Caki2 (cell line): ENCODE measurements around the gene TMEM141. TPM values are rescaled to one million over a fixed set of nuclear protein-coding genes. Genes with fewer than 3 reads are reported as not detected.
"Not testable (repeated sequence)": the region's sequence is repeated elsewhere in the genome, so short reads cannot be mapped to it uniquely, and the experiment has no call there.

Experiments used
- DNase-seq: peaks from one replicate; pipeline ENCODE4 v3.0.0-alpha.2; 2015; ENCODE audit warnings: low read depth
- in situ Hi-C: cut with HindIII; loops from 2 replicates; pipeline ENCODE4 v1.10.0; 2016; ENCODE audit warnings: low sequenced_read_pairs, low pct_unique_long_range_greater_than_20kb, mixed read lengths
- total RNA-seq: library from RNA; depleted of rRNA; stranded (reverse); fragments of >200 nt; shearing (Covaris generic); gene quantifications from 2 replicates; pipeline ENCODE4 v1.2.3, GENCODE V29; 2014; ENCODE audit warnings: low replicate concordance

Gene TMEM141
- total RNA-seq, 1 experiment from 2014 or later: 313 TPM

- DNase-seq: no peak
- in situ Hi-C loops: no loop called here
Measured at GRCh38 chr9:136754059-136754572, 37.0 kb upstream of the TMEM141 start.

GRCh38 chr9:136754626-136755301 lies 36.4 kb upstream of the TMEM141 start:
- in situ Hi-C loops: no loop called here
- no peak for DNase-seq

DNA sequence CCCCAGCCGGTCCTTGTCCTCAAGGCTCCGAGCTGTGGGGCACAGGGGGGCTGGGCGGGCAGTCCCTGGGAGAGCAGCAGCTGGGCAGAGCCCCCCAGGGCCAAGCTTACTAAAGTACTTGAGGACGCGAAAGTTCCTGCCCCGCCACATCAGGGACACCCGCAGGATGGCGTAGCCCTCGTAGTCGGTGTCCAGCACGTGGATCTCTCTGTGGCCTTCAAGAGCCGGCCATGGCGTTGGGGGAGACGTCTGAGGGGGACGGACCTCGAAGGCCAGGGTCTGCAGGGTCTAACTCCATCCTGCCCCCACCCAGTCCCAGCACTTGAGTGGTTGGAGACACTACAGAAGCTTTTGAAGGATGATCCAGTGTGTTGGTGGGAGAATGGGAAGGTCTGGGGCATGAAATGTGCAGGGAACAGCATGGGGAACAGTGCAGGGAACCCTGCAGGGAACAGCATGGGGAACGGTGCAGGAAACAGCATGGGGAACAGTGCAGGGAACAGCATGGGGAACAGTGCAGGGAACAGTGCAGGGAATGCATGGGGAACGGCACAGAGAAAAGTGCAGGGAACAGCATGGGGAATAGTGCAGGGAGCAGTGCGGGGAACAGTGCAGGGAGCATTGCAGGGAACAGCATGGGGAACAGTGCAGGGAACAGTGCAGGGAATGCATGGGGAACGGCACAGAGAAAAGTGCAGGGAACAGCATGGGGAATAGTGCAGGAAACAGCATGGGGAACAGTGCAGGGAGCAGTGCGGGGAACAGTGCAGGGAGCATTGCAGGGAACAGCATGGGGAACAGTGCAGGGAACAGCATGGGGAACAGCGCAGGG lies 35.6 kb upstream of the TMEM141 start:
- DNase-seq, in situ Hi-C loops: not testable (repeated sequence)

GRCh38 chr9:136756134-136756438 lies 35.1 kb upstream of the TMEM141 start:
- DNase-seq: no peak
- in situ Hi-C loops: no loop called here

DNA sequence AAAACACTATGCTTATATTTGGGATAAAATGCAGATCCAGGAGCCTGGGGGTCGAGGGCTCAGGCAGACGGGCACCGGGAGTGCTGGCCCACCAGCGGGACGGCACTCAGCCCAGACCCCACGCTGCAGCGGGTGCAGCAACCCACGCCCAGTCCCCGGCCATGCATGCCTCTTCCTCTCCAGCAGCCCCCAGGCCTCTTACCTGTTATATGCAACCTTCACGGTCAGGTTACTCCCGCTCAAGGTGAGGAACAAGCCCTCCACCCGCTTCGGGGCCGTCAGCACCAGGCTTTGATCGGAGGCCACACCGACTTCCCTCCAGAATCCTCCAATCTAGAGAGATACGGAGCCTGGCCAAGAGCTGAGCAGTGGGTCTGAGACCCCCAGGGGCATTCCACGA lies 34.3 kb upstream of the TMEM141 start:
- DNase-seq: no peak
- in situ Hi-C loops: no loop called here

GRCh38 chr9:136757328-136757727 lies 33.8 kb upstream of the TMEM141 start:
- DNase-seq: no peak
- in situ Hi-C loops: no loop called here

GRCh38 chr9:136757751-136758140 lies 33.4 kb upstream of the TMEM141 start:
- no peak for DNase-seq
- in situ Hi-C loops: no loop called here

GRCh38 chr9:136759001-136759400 lies 32.1 kb upstream of the TMEM141 start:
- in situ Hi-C loops: no loop called here
- no peak for DNase-seq

DNA sequence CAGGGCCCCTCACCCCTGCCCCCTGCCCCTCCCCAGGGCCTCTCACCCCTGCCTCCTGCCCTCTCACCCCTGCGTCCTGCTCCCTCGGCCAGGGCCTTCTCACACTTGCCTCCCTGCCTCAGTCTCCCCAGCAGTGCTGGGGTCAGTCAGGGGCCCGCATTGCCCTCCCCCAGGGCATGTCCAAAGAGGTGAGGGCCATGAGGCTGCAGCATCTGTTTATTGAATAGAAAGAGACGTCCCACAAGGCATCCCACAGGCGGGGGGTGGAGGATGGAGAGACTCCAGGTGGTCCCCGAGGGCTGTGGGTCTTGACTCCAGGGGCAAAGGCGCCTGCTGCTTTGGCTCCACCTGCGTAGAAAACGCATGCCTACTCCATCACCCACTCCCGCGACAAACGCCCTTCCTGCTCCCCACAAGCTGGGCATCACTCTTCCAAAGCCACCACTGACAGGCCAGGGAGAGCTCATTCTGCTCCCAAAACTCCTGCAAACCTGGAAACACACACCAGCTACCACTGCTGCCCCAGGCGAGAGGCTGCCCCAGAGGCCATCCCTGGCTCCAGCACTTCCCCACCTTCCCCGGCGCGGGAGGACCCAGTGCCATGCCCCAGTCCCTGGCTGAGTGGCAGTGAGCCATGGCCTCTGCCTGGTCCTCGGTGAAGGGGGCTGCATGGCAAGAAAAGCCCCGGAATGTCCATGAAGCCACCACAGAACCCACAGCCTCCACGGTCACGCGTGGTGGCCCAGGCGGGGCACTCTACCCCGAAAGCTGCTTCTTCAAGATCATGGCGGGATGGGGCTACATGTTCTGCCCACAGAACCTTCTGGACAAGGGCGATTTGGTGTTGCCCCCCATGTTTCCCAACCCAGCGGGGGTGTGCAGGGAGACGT lies 31.5 kb upstream of the TMEM141 start:
- DNase-seq: no peak
- in situ Hi-C loops: no loop called here

GRCh38 chr9:136760424-136760823 lies 30.7 kb upstream of the TMEM141 start:
- in situ Hi-C loops: no loop called here

DNA sequence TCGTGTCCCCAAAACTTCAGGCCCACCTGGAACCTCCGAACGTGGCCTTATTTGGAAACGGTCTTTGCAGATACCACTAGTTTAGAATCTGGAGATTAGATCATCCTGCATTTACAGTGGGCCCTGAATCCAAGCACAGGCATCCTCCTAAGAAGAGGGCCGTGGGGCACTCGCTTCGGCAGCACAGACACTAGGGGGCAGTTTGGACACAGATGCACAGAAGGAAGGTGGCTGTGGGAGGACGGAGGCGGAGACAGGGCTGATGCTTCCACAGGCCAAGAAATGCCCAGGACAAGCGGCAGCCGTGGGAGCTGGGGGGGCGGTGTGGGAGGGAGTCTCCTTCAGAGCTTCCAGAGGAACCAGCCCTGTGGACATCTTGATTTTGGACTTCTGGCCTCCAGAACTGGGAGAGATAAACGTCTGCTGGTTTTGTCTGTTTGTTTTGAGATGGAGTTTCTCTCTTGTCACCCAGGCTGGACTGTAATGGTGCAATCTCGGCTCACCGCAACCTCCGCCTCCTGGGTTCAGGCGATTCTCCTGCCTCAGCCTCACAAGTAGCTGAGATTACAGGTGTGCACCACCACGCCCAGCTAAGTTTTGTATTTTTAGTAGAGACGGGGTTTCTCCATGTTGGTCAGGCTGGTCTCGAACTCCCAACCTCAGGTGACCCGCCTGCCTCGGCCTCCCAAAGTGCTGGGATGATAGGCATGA lies 30.2 kb upstream of the TMEM141 start:
- peak; percentile 42 for DNase-seq
- in situ Hi-C loops: not testable (repeated sequence)

More at GRCh38 chr9:136760424-136760823, 30.7 kb upstream of the TMEM141 start:
- DNase-seq: no peak

DNA sequence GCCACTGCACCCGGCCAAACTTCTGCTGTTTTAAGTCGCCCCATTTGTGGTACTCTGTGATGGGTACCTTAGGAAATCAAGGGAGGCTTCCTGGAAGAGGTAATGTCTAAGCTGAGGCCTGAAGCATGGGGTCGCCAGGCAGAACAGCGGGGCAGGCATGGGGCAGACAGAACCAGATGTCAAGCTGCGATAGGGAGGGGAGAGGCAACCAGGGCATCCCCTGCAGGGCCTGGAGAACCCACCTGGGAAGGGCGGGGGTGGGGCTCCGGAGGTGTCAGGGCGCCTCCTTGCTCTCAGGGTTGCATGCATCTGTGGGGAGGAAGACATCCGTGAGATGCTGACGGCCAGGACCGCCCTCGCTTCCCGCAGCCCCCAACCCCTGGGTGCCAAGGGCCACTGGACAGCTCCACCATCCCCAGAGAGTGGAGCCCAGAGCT lies 29.6 kb upstream of the TMEM141 start:
- no peak for DNase-seq
- in situ Hi-C loops: no loop called here

DNA sequence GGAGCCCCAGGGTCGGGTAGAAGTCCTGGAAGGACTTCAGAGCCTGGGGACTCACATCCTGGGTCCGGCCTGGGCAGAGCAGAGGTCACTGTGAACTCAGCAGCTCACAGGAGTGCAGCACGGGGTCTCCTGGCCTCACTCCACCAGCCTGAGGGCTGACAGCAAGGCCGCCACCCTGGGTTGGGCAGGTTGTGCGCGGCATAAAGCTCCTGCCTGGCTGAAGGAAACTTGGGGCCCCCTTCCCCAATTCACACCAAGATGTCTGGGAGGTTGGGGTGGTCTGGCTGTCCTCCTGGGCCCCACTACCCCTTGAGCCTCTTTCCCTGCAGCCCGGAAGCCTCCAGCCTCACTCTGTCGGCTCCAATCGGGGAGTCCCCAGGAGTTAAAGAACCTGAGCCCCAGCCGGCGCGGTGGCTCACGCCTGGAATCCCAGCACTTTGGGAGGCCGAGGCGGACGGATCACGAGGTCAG lies 28.9 kb upstream of the TMEM141 start:
- in situ Hi-C loops: no loop called here
- DNase-seq: no peak

GRCh38 chr9:136762915-136763648 lies 28.1 kb upstream of the TMEM141 start:
- in situ Hi-C loops: no loop called here
- DNase-seq: no peak

- in situ Hi-C loops: no loop called here
Measured at GRCh38 chr9:136763649-136764035, 27.5 kb upstream of the TMEM141 start.

DNA sequence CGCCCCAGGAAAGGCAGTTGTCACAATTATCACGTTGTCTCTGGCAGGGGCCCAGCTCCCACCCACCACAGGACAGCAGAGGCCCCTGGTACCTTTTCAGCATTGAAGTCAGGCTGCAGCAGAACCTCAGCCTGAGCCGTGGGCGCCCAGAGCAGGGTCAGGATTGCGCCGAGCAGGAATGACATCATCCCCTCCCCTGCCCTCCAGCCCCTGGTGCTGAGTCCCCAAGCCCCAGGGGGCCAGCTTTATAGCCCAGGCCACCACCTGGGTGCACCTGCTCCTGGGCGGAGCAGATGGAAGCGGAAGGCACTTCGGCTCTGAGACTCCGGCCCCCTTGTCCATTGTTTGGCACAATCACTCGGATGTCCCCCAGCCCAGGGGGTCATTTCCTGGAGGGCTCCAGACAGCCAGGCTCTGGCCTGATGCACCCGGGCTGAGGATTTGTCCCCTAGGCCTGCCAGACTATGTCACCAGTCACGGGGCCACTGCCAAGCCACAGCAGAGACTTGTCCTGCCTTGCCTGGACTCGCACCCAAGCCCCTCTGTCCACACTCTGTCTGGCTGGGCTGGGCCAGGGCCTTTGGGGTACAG lies 26.7 kb upstream of the TMEM141 start, which contains the start of gene LCN15:
Gene LCN15, minus strand, starts transcription at position 218 of the 591 bp plus-strand sequence. Its CDS starts 30 bp downstream, at position 188.
- in situ Hi-C loops: no loop called here
- DNase-seq: no peak

More at GRCh38 chr9:136763649-136764035, 27.5 kb upstream of the TMEM141 start:
- DNase-seq: no peak

DNA sequence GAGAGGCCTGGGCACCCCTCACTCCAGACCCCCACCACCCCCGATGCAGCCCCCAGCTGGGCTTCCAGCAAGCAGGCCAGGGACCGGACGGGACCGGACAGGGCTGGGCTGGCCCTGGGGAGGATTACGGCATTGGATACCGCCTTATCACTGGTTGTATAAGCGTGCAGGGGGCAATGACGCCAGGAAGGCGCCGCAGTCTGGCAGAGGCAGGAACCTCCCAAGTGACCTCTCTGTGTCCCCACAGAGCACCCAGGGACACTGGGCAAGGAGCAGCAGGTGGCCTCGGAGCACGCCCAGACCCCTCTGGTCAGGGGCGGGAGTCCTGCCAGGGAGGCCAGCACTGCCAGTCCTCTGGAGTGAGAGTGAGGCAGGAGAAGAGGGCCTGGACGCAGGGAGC lies 26.1 kb upstream of the TMEM141 start:
- in situ Hi-C loops: no loop called here
- no peak for DNase-seq
